GM21367 (cell line): ENCODE measurements around the gene PLAGL1.
"Not testable (repeated sequence)": the region's sequence is repeated elsewhere in the genome, so short reads cannot be mapped to it uniquely, and the experiment has no call there.

Experiments
- ATAC-seq: cut with Tn5 transposase; IDR thresholded peaks from one replicate; pipeline ENCODE4 v1.9.1; 2021; ENCODE audit not compliant: unreplicated experiment

Gene PLAGL1

GRCh38 chr6:143941852-143942627 is 66.0 kb downstream of the PLAGL1 start:
- ATAC-seq = no peak

- ATAC-seq = peak; percentile 96
Observed at GRCh38 chr6:143940011-143940597, 68.0 kb downstream of the PLAGL1 start.

GRCh38 chr6:143939364-143939763 is 68.7 kb downstream of the PLAGL1 start:
- ATAC-seq = no peak

GRCh38 chr6:143937668-143937970 is 70.4 kb downstream of the PLAGL1 start:
- no peak for ATAC-seq

GRCh38 chr6:143936778-143937667 is 71.0 kb downstream of the PLAGL1 start:
- ATAC-seq = no peak

GRCh38 chr6:143936347-143936746 is 71.7 kb downstream of the PLAGL1 start:
- ATAC-seq = no peak

GRCh38 chr6:143934867-143935266 is 73.2 kb downstream of the PLAGL1 start:
- no peak for ATAC-seq

- no peak for ATAC-seq
Observed at GRCh38 chr6:143934331-143934730, 73.7 kb downstream of the PLAGL1 start.

- no peak for ATAC-seq
Observed at GRCh38 chr6:143929975-143930374, 78.1 kb downstream of the PLAGL1 start.

- ATAC-seq = no peak
Observed at GRCh38 chr6:143928853-143929252, 79.2 kb downstream of the PLAGL1 start.

- ATAC-seq = not testable (repeated sequence)
Observed at GRCh38 chr6:143917026-143917425, 91.0 kb downstream of the PLAGL1 start.

- no peak for ATAC-seq
Observed at GRCh38 chr6:143912671-143913070, 95.4 kb downstream of the PLAGL1 start.

GRCh38 chr6:143911028-143911427 is 97.0 kb downstream of the PLAGL1 start:
- no peak for ATAC-seq

GRCh38 chr6:143902827-143903226 is 105.2 kb downstream of the PLAGL1 start:
- ATAC-seq = no peak

- peak; percentile 96 for ATAC-seq
Observed at GRCh38 chr6:143901885-143902750, 105.9 kb downstream of the PLAGL1 start.

GRCh38 chr6:143900358-143900757 is 107.7 kb downstream of the PLAGL1 start:
- no peak for ATAC-seq

- no peak for ATAC-seq
Observed at GRCh38 chr6:143896126-143896860, 111.8 kb downstream of the PLAGL1 start.

- ATAC-seq = no peak
Observed at GRCh38 chr6:143894655-143895054, 113.4 kb downstream of the PLAGL1 start.
